Epithelial cell of prostate (primary cell): ENCODE results near the gene TSPAN16.
"Not testable (repeated sequence)": the region's sequence is repeated elsewhere in the genome, so short reads cannot be mapped to it uniquely, and the experiment has no call there.

Source experiments
- DNase-seq: peaks from one replicate; pipeline ENCODE4 v3.0.0-alpha.2; 2011; ENCODE audit warnings: low read depth, low spot score
- H3K27ac ChIP-seq: fragments of 450-650 bp; 2 replicates; pipeline ENCODE4 v1.5.1; 2017; ENCODE audit warnings: mild to moderate bottlenecking

Gene TSPAN16

GRCh38 chr19:11338569-11339253, 42.8 kb downstream of the TSPAN16 start:
- peak overlapping the region; percentile 49 for H3K27ac ChIP-seq
- no peak for DNase-seq

GRCh38 chr19:11339254-11340098, 43.5 kb downstream of the TSPAN16 start, which contains the start of gene RAB3D:
Gene RAB3D (minus strand): TSS chr19:11339657. CDS start chr19:11337399, 2,258 bp downstream.
- DNase-seq = no peak
- H3K27ac ChIP-seq = peak within 1 kb of the TSS; percentile 49

GRCh38 chr19:11340099-11340467, 44.1 kb downstream of the TSPAN16 start:
- H3K27ac ChIP-seq, DNase-seq: not testable (repeated sequence)

GRCh38 chr19:11342429-11342828, 46.5 kb downstream of the TSPAN16 start:
- no peak overlapping the region for H3K27ac ChIP-seq
- DNase-seq = no peak

GRCh38 chr19:11345122-11345803, 49.3 kb downstream of the TSPAN16 start:
- DNase-seq = no peak
- peak overlapping the region; percentile 53 for H3K27ac ChIP-seq

- H3K27ac ChIP-seq = peak within 1 kb of the TSS; percentile 53
These were observed 50.4 kb downstream of the TSPAN16 start, which contains the start of the genes CCDC159 and TMEM205 for GRCh38 chr19:11346104-11346940. Gene CCDC159 (plus strand): TSS chr19:11346519. CDS start chr19:11346607, 88 bp downstream. Gene TMEM205 (minus strand): TSS chr19:11346268. CDS start chr19:11345619, 649 bp downstream.

GRCh38 chr19:11347546-11348039, 51.6 kb downstream of the TSPAN16 start:
- no peak overlapping the region for H3K27ac ChIP-seq
- no peak for DNase-seq

More at GRCh38 chr19:11346104-11346940, 50.4 kb downstream of the TSPAN16 start, which contains the start of the genes CCDC159 and TMEM205:
- peak; percentile 95 for DNase-seq

- no peak for DNase-seq
- H3K27ac ChIP-seq = no peak overlapping the region
These were observed 53.2 kb downstream of the TSPAN16 start for GRCh38 chr19:11349171-11349570.

- DNase-seq, H3K27ac ChIP-seq: not testable (repeated sequence)
These were observed 58.1 kb downstream of the TSPAN16 start for GRCh38 chr19:11354102-11354501.

GRCh38 chr19:11355160-11356073, 59.5 kb downstream of the TSPAN16 start, which contains the start of gene PLPPR2:
Gene PLPPR2 (plus strand): TSS chr19:11355432. CDS start chr19:11357674, 2,242 bp downstream.
- H3K27ac ChIP-seq = no peak within 1 kb of the TSS
- no peak for DNase-seq

GRCh38 chr19:11356074-11356397, 60.1 kb downstream of the TSPAN16 start:
- H3K27ac ChIP-seq = no peak overlapping the region
- DNase-seq = no peak

- H3K27ac ChIP-seq = no peak overlapping the region
- no peak for DNase-seq
These were observed 61.0 kb downstream of the TSPAN16 start for GRCh38 chr19:11356676-11357550.

GRCh38 chr19:11359421-11359820, 63.5 kb downstream of the TSPAN16 start:
- no peak for DNase-seq
- peak overlapping the region; percentile 7 for H3K27ac ChIP-seq

- DNase-seq = no peak
- H3K27ac ChIP-seq = no peak overlapping the region
These were observed 65.2 kb downstream of the TSPAN16 start for GRCh38 chr19:11361037-11361770.

GRCh38 chr19:11361771-11362731, 66.1 kb downstream of the TSPAN16 start:
- DNase-seq = no peak
- H3K27ac ChIP-seq = no peak overlapping the region

GRCh38 chr19:11363881-11364280, 67.9 kb downstream of the TSPAN16 start:
- H3K27ac ChIP-seq = no peak overlapping the region
- no peak for DNase-seq
